ENCODE results near the gene SUSD1. TPM values are rescaled to one million over a fixed set of nuclear protein-coding genes. Genes with fewer than 3 reads are reported as not detected.

Gene SUSD1
- total and polyA plus RNA-seq, 4 donors: 1.2 to 19.0 (median 3.2) TPM

- TF ChIP-seq EGR1 (IDR thresholded peaks at IDR 0.05; ENCODE audit: low read depth in 2 of 2) (no peak), RAD21 (IDR thresholded peaks at IDR 0.05) (peak in 1 of 2 donors; percentile 9)
- no peaks in the 10 kb centered on the region for H3K36me3 ChIP-seq (ENCODE audit: control insufficient read depth in 4 of 4, insufficient read depth in 3 of 4, low read depth in 1 of 4, low read length in 3 of 4)
- no peaks in the 10 kb centered on the region for H3K27me3 ChIP-seq (ENCODE audit: control insufficient read depth in 4 of 4, insufficient read depth in 4 of 4, low read length in 3 of 4)
- H3K9ac ChIP-seq (ENCODE audit: low read depth in 1 of 2, low read length in 2 of 2): peak overlapping the region in 1 of 2 donors; percentile 8
- H3K4me3 ChIP-seq (ENCODE audit: low read depth in 1 of 3, low read length in 3 of 3): no peak overlapping the region
- DNase-seq (ENCODE audit: low spot score): no peak
- H3K27ac ChIP-seq (ENCODE audit: low read depth in 1 of 2, low read length in 2 of 2): peak overlapping the region; percentile 60 to 87
- WGBS: 59% methylated on average over 9 of the region's 9 CpGs
- H3K9me3 ChIP-seq (ENCODE audit: control insufficient read depth in 4 of 4, low read length in 3 of 4): no peaks in the 10 kb centered on the region
- H3K4me1 ChIP-seq (ENCODE audit: control insufficient read depth in 4 of 4, insufficient read depth in 4 of 4, low read length in 3 of 4): peaks cover 0 to 18% (median 10%) of the 10 kb centered on the region in 4 donors
Observed at GRCh38 chr9:112072721-112073638, 102.1 kb downstream of the SUSD1 start.

- Histone ChIP-seq H3K27me3 (ENCODE audit: control insufficient read depth in 4 of 4, insufficient read depth in 4 of 4, low read length in 3 of 4) (no peaks in the 10 kb centered on the region), H3K4me1 (ENCODE audit: control insufficient read depth in 4 of 4, insufficient read depth in 4 of 4, low read length in 3 of 4) (peaks cover 0 to 36% (median 18%) of the 10 kb centered on the region in 4 donors), H3K27ac (ENCODE audit: low read depth in 1 of 2, low read length in 2 of 2) (peak overlapping the region; percentile 75 to 91), H3K9ac (ENCODE audit: low read depth in 1 of 2, low read length in 2 of 2) (peak overlapping the region in 1 of 2 donors; percentile 11), H3K9me3 (ENCODE audit: control insufficient read depth in 4 of 4, low read length in 3 of 4) (no peaks in the 10 kb centered on the region), H3K4me3 (ENCODE audit: low read depth in 1 of 3, low read length in 3 of 3) (no peak overlapping the region), H3K36me3 (ENCODE audit: control insufficient read depth in 4 of 4, insufficient read depth in 3 of 4, low read depth in 1 of 4, low read length in 3 of 4) (no peaks in the 10 kb centered on the region)
- 80% methylated on average over 15 of the region's 15 CpGs for WGBS
- no peak for TF ChIP-seq GABPA (IDR thresholded peaks at IDR 0.05 in 1 of 2, conservative IDR thresholded peaks at IDR 0.05 in 1 of 2)
- TF ChIP-seq HNF4A (conservative IDR thresholded peaks at IDR 0.05): no peak
- TF ChIP-seq YY1 (IDR thresholded peaks at IDR 0.05): no peak
- TF ChIP-seq RAD21 (IDR thresholded peaks at IDR 0.05): peak in 1 of 2 donors; percentile 18
- peak in 1 of 2 donors; percentile 44 for TF ChIP-seq JUND (IDR thresholded peaks at IDR 0.05)
- TF ChIP-seq, protein P1, sequence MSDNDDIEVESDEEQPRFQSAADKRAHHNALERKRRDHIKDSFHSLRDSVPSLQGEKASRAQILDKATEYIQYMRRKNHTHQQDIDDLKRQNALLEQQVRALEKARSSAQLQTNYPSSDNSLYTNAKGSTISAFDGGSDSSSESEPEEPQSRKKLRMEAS (IDR thresholded peaks at IDR 0.05): no peak
- TF ChIP-seq FOXA1 (IDR thresholded peaks at IDR 0.05): no peak
- DNase-seq (ENCODE audit: low spot score): no peak
Observed at GRCh38 chr9:112069318-112070169, 105.6 kb downstream of the SUSD1 start.

- H3K27ac ChIP-seq (ENCODE audit: low read depth in 1 of 2, low read length in 2 of 2): peak overlapping the region; percentile 75 to 78
- H3K9ac ChIP-seq (ENCODE audit: low read depth in 1 of 2, low read length in 2 of 2): peak overlapping the region; percentile 23 to 60
- H3K4me3 ChIP-seq (ENCODE audit: low read depth in 1 of 3, low read length in 3 of 3): no peak overlapping the region
- WGBS: 45% methylated on average over 14 of the region's 14 CpGs
- H3K36me3 ChIP-seq (ENCODE audit: control insufficient read depth in 4 of 4, insufficient read depth in 3 of 4, low read depth in 1 of 4, low read length in 3 of 4): no peaks in the 10 kb centered on the region
- H3K4me1 ChIP-seq (ENCODE audit: control insufficient read depth in 4 of 4, insufficient read depth in 4 of 4, low read length in 3 of 4): peaks cover 0 to 30% (median 11%) of the 10 kb centered on the region in 4 donors
- no peaks in the 10 kb centered on the region for H3K27me3 ChIP-seq (ENCODE audit: control insufficient read depth in 4 of 4, insufficient read depth in 4 of 4, low read length in 3 of 4)
- H3K9me3 ChIP-seq (ENCODE audit: control insufficient read depth in 4 of 4, low read length in 3 of 4): no peaks in the 10 kb centered on the region
- no peak for DNase-seq (ENCODE audit: low spot score)
- TF ChIP-seq ZBTB33 (IDR thresholded peaks at IDR 0.05) (peak; percentile 85), YY1 (IDR thresholded peaks at IDR 0.05) (peak; percentile 59), TAF1 (conservative IDR thresholded peaks at IDR 0.05) (no peak), HNF4G (IDR thresholded peaks at IDR 0.05) (no peak), CTCF (IDR thresholded peaks at IDR 0.05; ENCODE audit: low read depth, low read length, missing input control) (no peak), RAD21 (IDR thresholded peaks at IDR 0.05) (peak; percentile 43 to 56), JUND (IDR thresholded peaks at IDR 0.05) (peak; percentile 47 to 94), ATF3 (IDR thresholded peaks at IDR 0.05) (no peak), SP1 (IDR thresholded peaks at IDR 0.05) (peak; percentile 47)
- TF ChIP-seq, protein P2, sequence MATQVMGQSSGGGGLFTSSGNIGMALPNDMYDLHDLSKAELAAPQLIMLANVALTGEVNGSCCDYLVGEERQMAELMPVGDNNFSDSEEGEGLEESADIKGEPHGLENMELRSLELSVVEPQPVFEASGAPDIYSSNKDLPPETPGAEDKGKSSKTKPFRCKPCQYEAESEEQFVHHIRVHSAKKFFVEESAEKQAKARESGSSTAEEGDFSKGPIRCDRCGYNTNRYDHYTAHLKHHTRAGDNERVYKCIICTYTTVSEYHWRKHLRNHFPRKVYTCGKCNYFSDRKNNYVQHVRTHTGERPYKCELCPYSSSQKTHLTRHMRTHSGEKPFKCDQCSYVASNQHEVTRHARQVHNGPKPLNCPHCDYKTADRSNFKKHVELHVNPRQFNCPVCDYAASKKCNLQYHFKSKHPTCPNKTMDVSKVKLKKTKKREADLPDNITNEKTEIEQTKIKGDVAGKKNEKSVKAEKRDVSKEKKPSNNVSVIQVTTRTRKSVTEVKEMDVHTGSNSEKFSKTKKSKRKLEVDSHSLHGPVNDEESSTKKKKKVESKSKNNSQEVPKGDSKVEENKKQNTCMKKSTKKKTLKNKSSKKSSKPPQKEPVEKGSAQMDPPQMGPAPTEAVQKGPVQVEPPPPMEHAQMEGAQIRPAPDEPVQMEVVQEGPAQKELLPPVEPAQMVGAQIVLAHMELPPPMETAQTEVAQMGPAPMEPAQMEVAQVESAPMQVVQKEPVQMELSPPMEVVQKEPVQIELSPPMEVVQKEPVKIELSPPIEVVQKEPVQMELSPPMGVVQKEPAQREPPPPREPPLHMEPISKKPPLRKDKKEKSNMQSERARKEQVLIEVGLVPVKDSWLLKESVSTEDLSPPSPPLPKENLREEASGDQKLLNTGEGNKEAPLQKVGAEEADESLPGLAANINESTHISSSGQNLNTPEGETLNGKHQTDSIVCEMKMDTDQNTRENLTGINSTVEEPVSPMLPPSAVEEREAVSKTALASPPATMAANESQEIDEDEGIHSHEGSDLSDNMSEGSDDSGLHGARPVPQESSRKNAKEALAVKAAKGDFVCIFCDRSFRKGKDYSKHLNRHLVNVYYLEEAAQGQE (IDR thresholded peaks at IDR 0.05): peak; percentile 51
Observed at GRCh38 chr9:112065806-112066606, 109.1 kb downstream of the SUSD1 start.

All from liver (tissue), 9 donors.